Measurements from ENCODE around the gene PLA2G1B. TPM values are rescaled to one million over a fixed set of nuclear protein-coding genes. Genes with fewer than 3 reads are reported as not detected.

Gene PLA2G1B
- total and polyA plus RNA-seq, 9 of the 15 experiments (the other 6 are each of a cell fraction or from before 2014, with no cell fraction given): 1.4 TPM; not detected in 8

- in situ Hi-C loops (cut with MboI) (no loop called here), intact Hi-C loops (cut with micrococcal nuclease) (no loop called here)
- Histone ChIP-seq H3K79me2 (ENCODE audit: control insufficient read depth, insufficient read depth, low read length) (no peaks in the 10 kb centered on the region), H3K27me3 (ENCODE audit: control insufficient read depth in 2 of 2, insufficient read depth in 2 of 2, low read length in 2 of 2) (peaks cover 22 to 27% of the 10 kb centered on the region in 2 experiments), H3K27ac (ENCODE audit: extremely low read depth, low read depth, low read length) (no peak overlapping the region), H3K9me1 (ENCODE audit: control insufficient read depth, insufficient read depth, low read length) (no peaks in the 10 kb centered on the region), H3K4me2 (ENCODE audit: insufficient read depth, low read length) (no peak overlapping the region), H2AFZ (ENCODE audit: low read depth, low read length) (no peak overlapping the region), H3K9me3 (replicated peaks; ENCODE audit: control insufficient read depth, insufficient read depth, low read depth, low read length) (no peaks in the 10 kb centered on the region), H4K20me1 (replicated peaks; ENCODE audit: control insufficient read depth, insufficient read depth, low read length) (0 out of 2 replicates have a peak, but pooled peaks cover 4% of the 10 kb centered on the region), H3K4me1 (replicated peaks in 1 of 2; ENCODE audit: control insufficient read depth in 2 of 2, insufficient read depth in 2 of 2, low read length in 2 of 2) (peaks cover 10 to 11% of the 10 kb centered on the region in 2 experiments), H3K4me3 (no peak overlapping the region), H3K36me3 (ENCODE audit: control insufficient read depth, insufficient read depth, low read length) (no peaks in the 10 kb centered on the region), H3K9ac (ENCODE audit: insufficient read depth in 1 of 2, low read depth in 2 of 2, low read length in 2 of 2) (no peak overlapping the region)
- no TSS peak for BruUV-seq (replicated peaks)
- ChIA-PET CTCF (ENCODE audit: low intra/inter-chr PET ratio) (no interaction called here), POLR2A (interaction anchor here (0.7 to 2.5 kb wide), 3 partner anchors 10 to 686 kb away, joined by 3 to 12 read pairs (median 8); no protein-coding TSS in a partner anchor)
- no peak for TF ChIP-seq MTA2 (IDR thresholded peaks at IDR 0.05; ENCODE audit: low read depth)
- no peak for TF ChIP-seq VEZF1 (CRISPR knock-in tag; IDR thresholded peaks at IDR 0.05)
- no peak for TF ChIP-seq SUPT5H (IDR thresholded peaks at IDR 0.05)
- no peak for TF ChIP-seq THRAP3 (IDR thresholded peaks at IDR 0.05; ENCODE audit: borderline replicate concordance)
- no peak for TF ChIP-seq CBX8 (IDR thresholded peaks at IDR 0.05; ENCODE audit: borderline replicate concordance, extremely low read depth, low read depth, low read length, poor library complexity, severe bottlenecking)
- no peak for TF ChIP-seq RAD51 (IDR thresholded peaks at IDR 0.05; ENCODE audit: borderline replicate concordance, low read depth)
- no peak for TF ChIP-seq HLTF (IDR thresholded peaks at IDR 0.05)
- TF ChIP-seq NR2F6 (CRISPR knock-in tag; IDR thresholded peaks at IDR 0.05): no peak
- TF ChIP-seq BCOR (IDR thresholded peaks at IDR 0.05): no peak
- no peak for TF ChIP-seq ZNF583 (CRISPR knock-in tag; IDR thresholded peaks at IDR 0.05)
- no peak for TF ChIP-seq ZBTB34 (CRISPR knock-in tag; IDR thresholded peaks at IDR 0.05)
- no peak for TF ChIP-seq CSDE1 (IDR thresholded peaks at IDR 0.05)
- no peak for TF ChIP-seq ZEB2 (IDR thresholded peaks at IDR 0.05)
- TF ChIP-seq POLR2G (IDR thresholded peaks at IDR 0.05; ENCODE audit: low read depth, low read length): no peak
- no peak for TF ChIP-seq TRIM24 (IDR thresholded peaks at IDR 0.05)
- no peak for TF ChIP-seq FOXP4 (CRISPR knock-in tag; IDR thresholded peaks at IDR 0.05; ENCODE audit: borderline replicate concordance)
- no peak for TF ChIP-seq E4F1 (CRISPR knock-in tag; IDR thresholded peaks at IDR 0.05; ENCODE audit: borderline replicate concordance)
- 12% methylated on average over 5 of the region's 5 CpGs for WGBS (ENCODE audit: insufficient coverage, low coverage, missing lambda C conversion rate)
- DNase-seq (ENCODE audit: extremely low read depth in 1 of 4, low spot score in 3 of 4): no peak
- ATAC-seq: no peak
- FAIRE-seq: no peak
Measured at GRCh38 chr12:120376416-120376815, 48.8 kb upstream of the PLA2G1B start.

Measured in K562 (cell line).